Liver (tissue), 9 donors: Measurements from ENCODE around the gene TPM4. TPM values are rescaled to one million over a fixed set of nuclear protein-coding genes. Genes with fewer than 3 reads are reported as not detected.

ENCODE experiments used
- DNase-seq: peaks from one replicate; pipeline ENCODE4 v3.0.0-alpha.2; 2017; ENCODE audit warnings: low spot score
- H3K27ac ChIP-seq, 2 donors: one replicate each; pipeline ENCODE4 v1.7.0; 2013; ENCODE audit warnings: inconsistent platforms in 2 of 2, low read length in 2 of 2, control low read depth in 1 of 2, low read depth in 1 of 2, mild to moderate bottlenecking in 1 of 2
- H3K27me3 ChIP-seq, 4 donors: one replicate each; pipeline versions ENCODE4 v1.6.1 to v1.7.0; 2013; ENCODE audit warnings: low read length in 3 of 4, inconsistent platforms in 1 of 4, mild to moderate bottlenecking in 1 of 4, moderate library complexity in 1 of 4; ENCODE audit not compliant: control insufficient read depth in 4 of 4, insufficient read depth in 4 of 4
- H3K36me3 ChIP-seq, 4 donors: one replicate each; pipeline versions ENCODE4 v1.6.1 to v1.7.0; 2013; ENCODE audit warnings: low read length in 3 of 4, mild to moderate bottlenecking in 3 of 4, low read depth in 1 of 4, moderate library complexity in 1 of 4; ENCODE audit not compliant: control insufficient read depth in 4 of 4, insufficient read depth in 3 of 4
- H3K4me1 ChIP-seq, 4 donors: one replicate each; pipeline versions ENCODE4 v1.6.1 to v1.7.0; 2013; ENCODE audit warnings: low read length in 3 of 4, mild to moderate bottlenecking in 3 of 4, moderate library complexity in 1 of 4; ENCODE audit not compliant: control insufficient read depth in 4 of 4, insufficient read depth in 4 of 4
- H3K4me3 ChIP-seq, 3 donors: one replicate each; pipeline versions ENCODE4 v1.6.1 to v1.7.0; 2013; ENCODE audit warnings: low read length in 3 of 3, control low read depth in 1 of 3, low read depth in 1 of 3, mild to moderate bottlenecking in 1 of 3
- H3K9ac ChIP-seq, 2 donors: one replicate each; pipeline ENCODE4 v1.7.0; 2013; ENCODE audit warnings: low read length in 2 of 2, mild to moderate bottlenecking in 2 of 2, moderate library complexity in 2 of 2, control low read depth in 1 of 2, low read depth in 1 of 2
- H3K9me3 ChIP-seq, 4 donors: one replicate each; pipeline versions ENCODE4 v1.6.1 to v1.7.0; 2013; ENCODE audit warnings: low read length in 3 of 4; ENCODE audit not compliant: control insufficient read depth in 4 of 4
- EGR1 ChIP-seq, 2 donors: IDR thresholded peaks; 2 replicates each; pipeline ENCODE4 v1.6.1; 2016 to 2018; ENCODE audit warnings: antibody characterized with exemption in 2 of 2, low read depth in 2 of 2
- FOXA1 ChIP-seq: IDR thresholded peaks from 2 replicates; pipeline ENCODE4 v1.6.1; 2016; ENCODE audit warnings: antibody characterized with exemption
- FOXA2 ChIP-seq: IDR thresholded peaks from 2 replicates; pipeline ENCODE4 v1.6.1; 2016; ENCODE audit warnings: antibody characterized with exemption
- JUND ChIP-seq, 2 donors: IDR thresholded peaks; 2 replicates each; pipeline ENCODE4 v1.6.1; 2016; ENCODE audit warnings: antibody characterized with exemption in 2 of 2
- NR2F2 ChIP-seq: IDR thresholded peaks from 2 replicates; pipeline ENCODE4 v1.6.1; 2016; ENCODE audit warnings: antibody characterized with exemption
- RAD21 ChIP-seq, 2 donors: IDR thresholded peaks; 2 replicates each; pipeline ENCODE4 v1.6.1; 2016; ENCODE audit warnings: antibody characterized with exemption in 2 of 2, mild to moderate bottlenecking in 2 of 2
- RXRA ChIP-seq, 2 donors: IDR thresholded peaks; 2 replicates each; pipeline ENCODE4 v1.6.1; 2017 to 2018; ENCODE audit warnings: antibody characterized with exemption in 2 of 2, mild to moderate bottlenecking in 1 of 2
- SP1 ChIP-seq: IDR thresholded peaks from 2 replicates; pipeline ENCODE4 v1.6.1; 2018; ENCODE audit warnings: antibody characterized with exemption, mild to moderate bottlenecking
- TAF1 ChIP-seq: conservative IDR thresholded peaks from 2 replicates; pipeline ENCODE4 v1.6.1; 2016; ENCODE audit warnings: antibody characterized with exemption, mild to moderate bottlenecking
- YY1 ChIP-seq: IDR thresholded peaks from 2 replicates; pipeline ENCODE4 v1.6.1; 2016; ENCODE audit warnings: antibody characterized with exemption, mild to moderate bottlenecking
- WGBS: extraction: QIAGEN DNeasy Blood & Tissue Kit; methylation state at CpG from one replicate; pipeline ENCODE4 v1.1.7; 2013; 5-methylcytosine and 5-hydroxymethylcytosine counted together
- polyA plus RNA-seq, 2 donors: library from polyadenylated mRNA; stranded (reverse) in 1 of 2; unstranded in 1 of 2; fragments of 200-250 nt in 1 of 2; fragments of >200 nt in 1 of 2; fragmentation: Nextera tagmentation in 1 of 2; extraction: Ambion mirVana in 1 of 2; gene quantifications; one replicate each; pipeline versions ENCODE4 v1.2.1 to v1.2.3, GENCODE V29; 2013 to 2015
- total RNA-seq, 2 donors: library from RNA; depleted of rRNA; stranded (reverse); fragments of >200 nt; gene quantifications; one replicate each; pipeline ENCODE4 v1.2.3, GENCODE V29; 2014
- TF ChIP-seq, protein P1 (sequence below): IDR thresholded peaks from 2 replicates; pipeline ENCODE4 v1.6.1; 2016; ENCODE audit warnings: antibody characterized with exemption
- TF ChIP-seq, protein P2 (sequence below): fragments of 150-350 bp; IDR thresholded peaks from 2 replicates; pipeline ENCODE4 v1.5.1; 2017; ENCODE audit warnings: improper control_type of control experiment, low read depth, low read length; ENCODE audit not compliant: missing input control
- TF ChIP-seq, protein P3 (sequence below): IDR thresholded peaks from 2 replicates; pipeline ENCODE4 v1.6.1; 2016; ENCODE audit warnings: antibody characterized with exemption, mild to moderate bottlenecking
- TF ChIP-seq, protein P4 (sequence below): IDR thresholded peaks from 2 replicates; pipeline ENCODE4 v1.6.1; 2016; ENCODE audit warnings: antibody characterized with exemption
- TF ChIP-seq, protein P5 (sequence below): IDR thresholded peaks from 2 replicates; pipeline ENCODE4 v1.6.1; 2016; ENCODE audit warnings: antibody characterized with exemption
- donor health status: healthy.
- donor health status: healthy.
- donor health status: healthy.
- donor health status: healthy.
- donor health status: healthy.

The TPM4 gene
- total and polyA plus RNA-seq, 4 donors: 19.8 to 59.9 (median 43.4) TPM

DNA sequence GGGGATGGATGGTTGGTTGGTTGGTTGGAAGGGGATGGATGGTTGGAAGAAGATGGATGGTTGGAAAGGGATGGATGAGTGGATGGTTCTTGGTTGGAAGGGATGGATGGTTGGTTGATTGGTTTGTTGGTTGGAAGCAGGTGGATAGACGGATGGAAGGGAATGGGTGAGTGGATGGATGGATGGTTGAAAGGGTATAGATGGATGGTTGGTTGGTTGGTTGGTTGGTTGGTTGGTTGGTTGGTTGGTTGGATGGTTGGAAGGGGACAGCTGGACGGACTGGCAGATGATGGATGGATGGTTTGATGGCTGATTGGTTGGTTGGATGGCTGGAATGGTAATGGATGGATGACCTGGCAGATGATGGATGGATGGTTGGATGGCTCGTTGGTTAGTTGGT lies 55.4 kb downstream of the TPM4 start:
- H3K27me3 ChIP-seq: no peaks in the 10 kb centered on the region
- no peak overlapping the region for H3K27ac ChIP-seq
- peaks cover 7 to 69% (median 55%) of the 10 kb centered on the region in 4 donors for H3K36me3 ChIP-seq
- no peaks in the 10 kb centered on the region for H3K9me3 ChIP-seq
- H3K9ac ChIP-seq: no peak overlapping the region
- 99% methylated on average over 3 of the region's 3 CpGs for WGBS
- H3K4me3 ChIP-seq: no peak overlapping the region
- no peak for TF ChIP-seq SP1
- TF ChIP-seq, protein P1, sequence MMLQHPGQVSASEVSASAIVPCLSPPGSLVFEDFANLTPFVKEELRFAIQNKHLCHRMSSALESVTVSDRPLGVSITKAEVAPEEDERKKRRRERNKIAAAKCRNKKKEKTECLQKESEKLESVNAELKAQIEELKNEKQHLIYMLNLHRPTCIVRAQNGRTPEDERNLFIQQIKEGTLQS: no peak
- TF ChIP-seq, protein P2, sequence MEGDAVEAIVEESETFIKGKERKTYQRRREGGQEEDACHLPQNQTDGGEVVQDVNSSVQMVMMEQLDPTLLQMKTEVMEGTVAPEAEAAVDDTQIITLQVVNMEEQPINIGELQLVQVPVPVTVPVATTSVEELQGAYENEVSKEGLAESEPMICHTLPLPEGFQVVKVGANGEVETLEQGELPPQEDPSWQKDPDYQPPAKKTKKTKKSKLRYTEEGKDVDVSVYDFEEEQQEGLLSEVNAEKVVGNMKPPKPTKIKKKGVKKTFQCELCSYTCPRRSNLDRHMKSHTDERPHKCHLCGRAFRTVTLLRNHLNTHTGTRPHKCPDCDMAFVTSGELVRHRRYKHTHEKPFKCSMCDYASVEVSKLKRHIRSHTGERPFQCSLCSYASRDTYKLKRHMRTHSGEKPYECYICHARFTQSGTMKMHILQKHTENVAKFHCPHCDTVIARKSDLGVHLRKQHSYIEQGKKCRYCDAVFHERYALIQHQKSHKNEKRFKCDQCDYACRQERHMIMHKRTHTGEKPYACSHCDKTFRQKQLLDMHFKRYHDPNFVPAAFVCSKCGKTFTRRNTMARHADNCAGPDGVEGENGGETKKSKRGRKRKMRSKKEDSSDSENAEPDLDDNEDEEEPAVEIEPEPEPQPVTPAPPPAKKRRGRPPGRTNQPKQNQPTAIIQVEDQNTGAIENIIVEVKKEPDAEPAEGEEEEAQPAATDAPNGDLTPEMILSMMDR: no peak
- TF ChIP-seq, protein P3, sequence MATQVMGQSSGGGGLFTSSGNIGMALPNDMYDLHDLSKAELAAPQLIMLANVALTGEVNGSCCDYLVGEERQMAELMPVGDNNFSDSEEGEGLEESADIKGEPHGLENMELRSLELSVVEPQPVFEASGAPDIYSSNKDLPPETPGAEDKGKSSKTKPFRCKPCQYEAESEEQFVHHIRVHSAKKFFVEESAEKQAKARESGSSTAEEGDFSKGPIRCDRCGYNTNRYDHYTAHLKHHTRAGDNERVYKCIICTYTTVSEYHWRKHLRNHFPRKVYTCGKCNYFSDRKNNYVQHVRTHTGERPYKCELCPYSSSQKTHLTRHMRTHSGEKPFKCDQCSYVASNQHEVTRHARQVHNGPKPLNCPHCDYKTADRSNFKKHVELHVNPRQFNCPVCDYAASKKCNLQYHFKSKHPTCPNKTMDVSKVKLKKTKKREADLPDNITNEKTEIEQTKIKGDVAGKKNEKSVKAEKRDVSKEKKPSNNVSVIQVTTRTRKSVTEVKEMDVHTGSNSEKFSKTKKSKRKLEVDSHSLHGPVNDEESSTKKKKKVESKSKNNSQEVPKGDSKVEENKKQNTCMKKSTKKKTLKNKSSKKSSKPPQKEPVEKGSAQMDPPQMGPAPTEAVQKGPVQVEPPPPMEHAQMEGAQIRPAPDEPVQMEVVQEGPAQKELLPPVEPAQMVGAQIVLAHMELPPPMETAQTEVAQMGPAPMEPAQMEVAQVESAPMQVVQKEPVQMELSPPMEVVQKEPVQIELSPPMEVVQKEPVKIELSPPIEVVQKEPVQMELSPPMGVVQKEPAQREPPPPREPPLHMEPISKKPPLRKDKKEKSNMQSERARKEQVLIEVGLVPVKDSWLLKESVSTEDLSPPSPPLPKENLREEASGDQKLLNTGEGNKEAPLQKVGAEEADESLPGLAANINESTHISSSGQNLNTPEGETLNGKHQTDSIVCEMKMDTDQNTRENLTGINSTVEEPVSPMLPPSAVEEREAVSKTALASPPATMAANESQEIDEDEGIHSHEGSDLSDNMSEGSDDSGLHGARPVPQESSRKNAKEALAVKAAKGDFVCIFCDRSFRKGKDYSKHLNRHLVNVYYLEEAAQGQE: no peak
- no peaks in the 10 kb centered on the region for H3K4me1 ChIP-seq
- no peak for DNase-seq

DNA sequence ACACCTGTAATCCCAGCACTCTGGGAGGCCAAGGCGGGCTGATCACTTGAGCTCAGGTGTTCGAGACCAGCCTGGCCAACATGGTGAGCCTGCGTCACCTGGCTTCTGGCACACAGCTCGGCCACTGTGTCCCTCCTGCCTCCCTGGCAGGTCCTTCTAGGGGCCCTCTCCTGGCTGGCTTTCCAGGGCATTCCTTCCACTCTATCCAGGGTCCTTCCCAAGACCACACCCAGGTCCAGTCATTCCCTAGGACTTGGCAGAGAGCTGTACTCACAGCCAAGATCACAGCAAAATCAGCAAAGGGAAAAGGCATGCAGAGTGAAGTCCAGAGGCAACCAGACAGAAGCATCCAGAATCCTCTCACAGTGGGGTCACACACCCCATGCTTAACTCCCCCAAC lies 57.5 kb downstream of the TPM4 start:
- TF ChIP-seq JUND (IDR thresholded peaks at IDR 0.05): no peak
- TF ChIP-seq YY1: no peak
- TF ChIP-seq, protein P2: no peak
- TF ChIP-seq FOXA1: no peak
- TF ChIP-seq RAD21 (IDR thresholded peaks at IDR 0.05): no peak
- TF ChIP-seq FOXA2: no peak
- TF ChIP-seq EGR1 (IDR thresholded peaks at IDR 0.05; ENCODE audit: low read depth in 2 of 2): no peak
- TF ChIP-seq TAF1: no peak
- TF ChIP-seq, protein P4, sequence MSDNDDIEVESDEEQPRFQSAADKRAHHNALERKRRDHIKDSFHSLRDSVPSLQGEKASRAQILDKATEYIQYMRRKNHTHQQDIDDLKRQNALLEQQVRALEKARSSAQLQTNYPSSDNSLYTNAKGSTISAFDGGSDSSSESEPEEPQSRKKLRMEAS: no peak
- TF ChIP-seq NR2F2: no peak
- TF ChIP-seq, protein P5, sequence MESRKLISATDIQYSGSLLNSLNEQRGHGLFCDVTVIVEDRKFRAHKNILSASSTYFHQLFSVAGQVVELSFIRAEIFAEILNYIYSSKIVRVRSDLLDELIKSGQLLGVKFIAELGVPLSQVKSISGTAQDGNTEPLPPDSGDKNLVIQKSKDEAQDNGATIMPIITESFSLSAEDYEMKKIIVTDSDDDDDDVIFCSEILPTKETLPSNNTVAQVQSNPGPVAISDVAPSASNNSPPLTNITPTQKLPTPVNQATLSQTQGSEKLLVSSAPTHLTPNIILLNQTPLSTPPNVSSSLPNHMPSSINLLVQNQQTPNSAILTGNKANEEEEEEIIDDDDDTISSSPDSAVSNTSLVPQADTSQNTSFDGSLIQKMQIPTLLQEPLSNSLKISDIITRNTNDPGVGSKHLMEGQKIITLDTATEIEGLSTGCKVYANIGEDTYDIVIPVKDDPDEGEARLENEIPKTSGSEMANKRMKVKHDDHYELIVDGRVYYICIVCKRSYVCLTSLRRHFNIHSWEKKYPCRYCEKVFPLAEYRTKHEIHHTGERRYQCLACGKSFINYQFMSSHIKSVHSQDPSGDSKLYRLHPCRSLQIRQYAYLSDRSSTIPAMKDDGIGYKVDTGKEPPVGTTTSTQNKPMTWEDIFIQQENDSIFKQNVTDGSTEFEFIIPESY: no peak
- no peak for TF ChIP-seq RXRA (IDR thresholded peaks at IDR 0.05)
- WGBS: over 99% methylated on average over 4 of the region's 4 CpGs
- Histone ChIP-seq H3K4me3 (no peak overlapping the region), H3K4me1 (no peaks in the 10 kb centered on the region), H3K27me3 (no peaks in the 10 kb centered on the region), H3K27ac (no peak overlapping the region), H3K36me3 (peaks cover 4 to 48% (median 38%) of the 10 kb centered on the region in 4 donors), H3K9ac (no peak overlapping the region), H3K9me3 (no peaks in the 10 kb centered on the region)
- DNase-seq: no peak
